ENCODE measurements around the gene PRUNE2.
A peak's percentile ranks its signal among the peaks of the same experiment; 100 is the strongest.

The PRUNE2 gene

DNA sequence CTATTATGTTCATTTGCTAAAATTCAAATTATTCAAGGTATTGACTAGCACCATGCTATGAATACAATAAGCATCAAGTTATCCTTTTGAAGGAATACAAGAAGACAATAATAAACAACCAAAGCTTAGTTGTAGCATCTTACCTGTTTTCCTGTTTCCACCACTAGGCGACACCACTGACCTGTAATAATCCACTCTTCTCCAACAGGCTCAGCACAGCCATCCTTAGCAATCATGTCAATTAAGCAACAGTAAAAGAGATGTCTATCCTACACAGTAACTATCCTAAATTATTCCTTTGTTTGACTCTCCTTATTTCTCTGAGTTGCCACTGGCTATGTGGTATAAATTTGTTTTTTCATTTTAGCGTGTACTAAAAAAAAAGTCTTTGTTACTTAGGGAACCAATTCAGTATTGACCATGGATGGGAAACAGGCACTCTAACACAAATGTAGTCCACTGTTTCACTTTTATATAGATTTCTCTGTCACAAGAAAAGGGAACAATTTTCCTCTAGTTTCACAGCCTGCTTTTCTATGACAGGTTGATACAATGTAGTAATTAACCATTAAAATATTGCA is 95.4 kb downstream of the PRUNE2 start:
- no peak overlapping the region for H3K4me3 ChIP-seq (ENCODE audit: severe bottlenecking)
- H3K9me3 ChIP-seq (ENCODE audit: severe bottlenecking), result no peaks in the 10 kb centered on the region
- DNase-seq (ENCODE audit: low spot score) (no peak), ATAC-seq (ENCODE audit: low read depth) (peak; percentile 87)
- peak; percentile 92 for TF ChIP-seq CTCF (IDR thresholded peaks at IDR 0.05; ENCODE audit: poor library complexity, severe bottlenecking)
- no peaks in the 10 kb centered on the region for H3K4me1 ChIP-seq (ENCODE audit: insufficient read depth, poor library complexity, severe bottlenecking)
- H3K27ac ChIP-seq (ENCODE audit: poor library complexity, severe bottlenecking), result no peak overlapping the region
- no peaks in the 10 kb centered on the region for H3K36me3 ChIP-seq (ENCODE audit: low read depth)
- no peaks in the 10 kb centered on the region for H3K27me3 ChIP-seq (ENCODE audit: insufficient read depth, poor library complexity, severe bottlenecking)

GRCh38 chr9:76808636-76809035 is 97.3 kb downstream of the PRUNE2 start:
- H3K4me1 ChIP-seq (ENCODE audit: insufficient read depth, poor library complexity, severe bottlenecking), result no peaks in the 10 kb centered on the region
- H3K4me3 ChIP-seq (ENCODE audit: severe bottlenecking), result no peak overlapping the region
- DNase-seq (ENCODE audit: low spot score) (no peak), ATAC-seq (ENCODE audit: low read depth) (peak; percentile 58; the same call in 2 of the 3 replicates)
- no peak overlapping the region for H3K27ac ChIP-seq (ENCODE audit: poor library complexity, severe bottlenecking)
- no peak for TF ChIP-seq CTCF (IDR thresholded peaks at IDR 0.05; ENCODE audit: poor library complexity, severe bottlenecking)
- no peaks in the 10 kb centered on the region for H3K36me3 ChIP-seq (ENCODE audit: low read depth)
- H3K27me3 ChIP-seq (ENCODE audit: insufficient read depth, poor library complexity, severe bottlenecking), result no peaks in the 10 kb centered on the region
- H3K9me3 ChIP-seq (ENCODE audit: severe bottlenecking), result no peaks in the 10 kb centered on the region

- no peak for TF ChIP-seq CTCF (IDR thresholded peaks at IDR 0.05; ENCODE audit: poor library complexity, severe bottlenecking)
- ATAC-seq (ENCODE audit: low read depth), result no peak
- H3K27ac ChIP-seq (ENCODE audit: poor library complexity, severe bottlenecking), result no peak overlapping the region
These were observed 102.2 kb downstream of the PRUNE2 start for GRCh38 chr9:76803762-76804161.

DNA sequence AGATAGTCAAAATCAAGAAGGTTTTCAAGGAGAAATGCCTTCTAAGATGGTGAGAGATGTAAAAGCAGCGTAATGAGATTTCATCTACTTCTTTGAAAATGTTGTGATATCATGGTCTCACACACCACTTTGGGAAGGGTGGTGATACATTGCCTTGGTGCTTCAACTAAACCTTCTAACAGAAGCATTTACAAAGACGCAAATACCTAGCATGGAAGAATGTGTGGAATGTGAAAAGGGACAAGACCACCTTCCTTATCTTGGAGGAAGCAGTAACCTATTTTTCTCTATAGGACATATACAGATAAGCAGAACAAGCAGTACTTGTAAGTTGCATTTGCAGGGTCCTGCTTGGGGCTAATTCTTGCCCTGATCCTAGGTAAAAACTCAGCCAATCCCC is 102.8 kb downstream of the PRUNE2 start:
- Histone ChIP-seq H3K27me3 (ENCODE audit: insufficient read depth, poor library complexity, severe bottlenecking) (peaks cover 24% of the 10 kb centered on the region), H3K4me1 (ENCODE audit: insufficient read depth, poor library complexity, severe bottlenecking) (no peaks in the 10 kb centered on the region), H3K27ac (ENCODE audit: poor library complexity, severe bottlenecking) (no peak overlapping the region), H3K36me3 (ENCODE audit: low read depth) (no peaks in the 10 kb centered on the region), H3K4me3 (ENCODE audit: severe bottlenecking) (no peak overlapping the region), H3K9me3 (ENCODE audit: severe bottlenecking) (no peaks in the 10 kb centered on the region)
- DNase-seq (ENCODE audit: low spot score) (no peak), ATAC-seq (ENCODE audit: low read depth) (no peak)
- no peak for TF ChIP-seq CTCF (IDR thresholded peaks at IDR 0.05; ENCODE audit: poor library complexity, severe bottlenecking)

More at GRCh38 chr9:76803762-76804161, 102.2 kb downstream of the PRUNE2 start:
- no peak for DNase-seq (ENCODE audit: low spot score)
- Histone ChIP-seq H3K9me3 (ENCODE audit: severe bottlenecking) (no peaks in the 10 kb centered on the region), H3K4me3 (ENCODE audit: severe bottlenecking) (no peak overlapping the region), H3K36me3 (ENCODE audit: low read depth) (no peaks in the 10 kb centered on the region), H3K27me3 (ENCODE audit: insufficient read depth, poor library complexity, severe bottlenecking) (peaks cover 24% of the 10 kb centered on the region), H3K4me1 (ENCODE audit: insufficient read depth, poor library complexity, severe bottlenecking) (no peaks in the 10 kb centered on the region)

GRCh38 chr9:76800901-76801300 is 105.0 kb downstream of the PRUNE2 start:
- Histone ChIP-seq H3K4me3 (ENCODE audit: severe bottlenecking) (no peak overlapping the region), H3K4me1 (ENCODE audit: insufficient read depth, poor library complexity, severe bottlenecking) (no peaks in the 10 kb centered on the region), H3K27ac (ENCODE audit: poor library complexity, severe bottlenecking) (no peak overlapping the region), H3K36me3 (ENCODE audit: low read depth) (no peaks in the 10 kb centered on the region), H3K9me3 (ENCODE audit: severe bottlenecking) (no peaks in the 10 kb centered on the region), H3K27me3 (ENCODE audit: insufficient read depth, poor library complexity, severe bottlenecking) (peaks cover 32% of the 10 kb centered on the region)
- ATAC-seq (ENCODE audit: low read depth), result no peak
- TF ChIP-seq CTCF (IDR thresholded peaks at IDR 0.05; ENCODE audit: poor library complexity, severe bottlenecking), result no peak
- DNase-seq (ENCODE audit: low spot score), result no peak

Measured in RWPE2 (cell line).